Loucy (cell line): ENCODE measurements around the gene HAP1.

Experiments used
- H2AFZ ChIP-seq: fragments of 200-600 bp; sonication (generic); 2 replicates; pipeline ENCODE4 v1.6.0; 2016; ENCODE audit warnings: antibody characterized with exemption, mild to moderate bottlenecking, low read length, moderate library complexity
- H3F3A ChIP-seq: fragments of 200-600 bp; 2 replicates; pipeline ENCODE4 v1.6.0; 2016; ENCODE audit warnings: antibody characterized with exemption, low read depth, mild to moderate bottlenecking
- H3K27me3 ChIP-seq: fragments of 200-600 bp; sonication (generic); 2 replicates; pipeline ENCODE4 v1.6.1; 2014; ENCODE audit warnings: low read length, mild to moderate bottlenecking; ENCODE audit not compliant: insufficient read depth, poor library complexity, severe bottlenecking
- H3K36me3 ChIP-seq: fragments of 200-600 bp; sonication (generic); 2 replicates; pipeline ENCODE4 v1.6.1; 2016; ENCODE audit warnings: low read length; ENCODE audit not compliant: insufficient read depth
- H3K4me1 ChIP-seq: fragments of 200-600 bp; sonication (generic); 2 replicates; pipeline ENCODE4 v1.5.1; 2014; ENCODE audit warnings: low read length, mild to moderate bottlenecking; ENCODE audit not compliant: insufficient read depth, poor library complexity, severe bottlenecking
- H3K4me2 ChIP-seq: fragments of 200-600 bp; sonication (generic); 2 replicates; pipeline ENCODE4 v1.6.0; 2014; ENCODE audit warnings: antibody characterized with exemption, low read length, low read depth, mild to moderate bottlenecking; ENCODE audit not compliant: poor library complexity, severe bottlenecking
- H3K4me3 ChIP-seq: fragments of 200-600 bp; sonication (generic); 2 replicates; pipeline ENCODE4 v1.5.1; 2014; ENCODE audit warnings: low read length, mild to moderate bottlenecking, mixed read lengths; ENCODE audit not compliant: poor library complexity, severe bottlenecking
- H3K79me2 ChIP-seq: fragments of 200-600 bp; sonication (generic); 2 replicates; pipeline ENCODE4 v1.6.1; 2014; ENCODE audit warnings: low read length; ENCODE audit not compliant: insufficient read depth
- H3K9ac ChIP-seq: fragments of 200-600 bp; sonication (generic); 2 replicates; pipeline ENCODE4 v1.6.0; 2014; ENCODE audit warnings: mild to moderate bottlenecking, low read depth, low read length, moderate library complexity; ENCODE audit not compliant: poor library complexity, severe bottlenecking
- H3K9me2 ChIP-seq: fragments of 200-600 bp; sonication (generic); replicated peaks from 2 replicates; pipeline ENCODE4 v1.6.1; 2016; ENCODE audit warnings: low read depth, low read length, mixed read lengths
- H3K9me3 ChIP-seq: fragments of 200-600 bp; sonication (generic); 2 replicates; pipeline ENCODE4 v1.6.1; 2014; ENCODE audit warnings: mild to moderate bottlenecking, antibody characterized with exemption, low read length, low read depth; ENCODE audit not compliant: insufficient read depth
- H4K20me1 ChIP-seq: fragments of 200-600 bp; sonication (generic); 2 replicates; pipeline ENCODE4 v1.6.0; 2014; ENCODE audit warnings: antibody characterized with exemption, low read length, mild to moderate bottlenecking; ENCODE audit not compliant: insufficient read depth, poor library complexity, severe bottlenecking
- CTCF ChIP-seq: fragments of 200-600 bp; sonication (generic); conservative IDR thresholded peaks from 2 replicates; pipeline ENCODE4 v1.5.1; 2014; ENCODE audit warnings: mild to moderate bottlenecking, antibody characterized with exemption, low read length
- EZH2phosphoT487 ChIP-seq: fragments of 200-600 bp; IDR thresholded peaks from 2 replicates; pipeline ENCODE4 v1.6.1; 2018; ENCODE audit warnings: antibody characterized with exemption, mild to moderate bottlenecking, moderate library complexity, borderline replicate concordance

The HAP1 gene

DNA sequence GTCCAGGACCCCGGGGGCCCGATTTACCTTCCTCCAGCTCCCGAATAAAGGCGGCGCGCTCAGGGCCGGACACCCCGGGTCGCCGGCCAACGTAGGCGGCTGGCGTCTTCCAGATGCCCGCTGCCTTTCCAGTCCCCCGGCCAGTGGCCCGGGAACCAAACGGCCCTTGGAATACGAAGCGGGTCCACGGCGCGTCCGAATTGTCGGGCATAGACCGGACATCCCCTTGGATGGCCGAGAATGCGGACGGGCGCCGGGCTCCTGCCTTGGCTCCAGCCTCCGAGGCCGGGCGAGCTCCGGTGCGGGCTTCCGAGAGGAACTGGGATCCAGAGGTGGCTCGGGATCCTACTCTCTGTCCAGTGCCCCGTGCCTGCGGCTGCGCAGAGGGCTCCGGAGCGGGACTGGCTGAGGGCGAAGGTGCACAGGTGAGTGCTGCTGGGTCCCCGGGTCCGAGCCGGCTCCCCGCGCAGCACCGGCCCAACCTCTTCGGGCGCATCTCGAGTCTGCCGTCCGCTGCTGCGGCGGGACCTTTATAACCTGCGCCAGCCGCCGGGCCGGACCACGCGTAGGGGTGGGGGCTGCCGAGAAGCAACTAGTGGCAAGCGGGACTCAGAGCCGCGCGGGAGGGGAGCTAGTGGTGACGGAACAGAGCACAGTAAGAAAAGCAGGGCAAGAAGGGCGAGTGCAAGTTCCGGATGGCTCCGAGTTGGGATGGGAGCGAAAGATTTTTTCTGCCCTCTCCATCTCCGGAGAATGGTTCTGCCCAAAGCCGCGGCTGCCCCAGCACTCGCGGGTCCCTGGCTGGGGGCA is at the start of gene HAP1:
Gene HAP1, minus strand, starts transcription at position 505 of the 810 bp plus-strand sequence. Its CDS starts 9 bp downstream, at position 496.
- no peaks in the 10 kb centered on the region for H3K27me3 ChIP-seq
- no peaks in the 10 kb centered on the region for H3K9me3 ChIP-seq
- no peak within 1 kb of the TSS for H3K9ac ChIP-seq
- no peaks in the 10 kb centered on the region for H3K9me2 ChIP-seq
- H4K20me1 ChIP-seq: no peaks in the 10 kb centered on the region
- H3K79me2 ChIP-seq: no peaks in the 10 kb centered on the region
- no peak for TF ChIP-seq CTCF
- TF ChIP-seq EZH2phosphoT487: no peak
- no peak within 1 kb of the TSS for H3K4me2 ChIP-seq
- no peaks in the 10 kb centered on the region for H3F3A ChIP-seq
- H3K36me3 ChIP-seq: no peaks in the 10 kb centered on the region
- peaks cover 8% of the 10 kb centered on the region for H3K4me1 ChIP-seq
- no peak within 1 kb of the TSS for H3K4me3 ChIP-seq
- H2AFZ ChIP-seq: no peak within 1 kb of the TSS

GRCh38 chr17:41782142-41782541 is 47.7 kb upstream of the HAP1 start:
- peaks cover 73% of the 10 kb centered on the region for H3K79me2 ChIP-seq
- H3K4me3 ChIP-seq: peak overlapping the region; percentile 23
- H3F3A ChIP-seq: no peaks in the 10 kb centered on the region
- no peak overlapping the region for H2AFZ ChIP-seq
- H3K9me2 ChIP-seq: no peaks in the 10 kb centered on the region
- H4K20me1 ChIP-seq: peaks cover 52% of the 10 kb centered on the region
- H3K4me1 ChIP-seq: peaks cover 40% of the 10 kb centered on the region
- H3K4me2 ChIP-seq: peak overlapping the region; percentile 94
- H3K27me3 ChIP-seq: no peaks in the 10 kb centered on the region
- H3K9ac ChIP-seq: no peak overlapping the region
- TF ChIP-seq CTCF: no peak
- TF ChIP-seq EZH2phosphoT487: no peak
- H3K9me3 ChIP-seq: no peaks in the 10 kb centered on the region
- peaks cover 6% of the 10 kb centered on the region; the same call in 1 of the 2 replicates for H3K36me3 ChIP-seq

GRCh38 chr17:41781404-41782110 is 47.1 kb upstream of the HAP1 start:
- no peaks in the 10 kb centered on the region for H3K9me3 ChIP-seq
- peaks cover 76% of the 10 kb centered on the region for H3K79me2 ChIP-seq
- H3K36me3 ChIP-seq: peaks cover 8% of the 10 kb centered on the region; the same call in 1 of the 2 replicates
- H3K4me2 ChIP-seq: peak overlapping the region; percentile 94
- no peaks in the 10 kb centered on the region for H3F3A ChIP-seq
- peaks cover 38% of the 10 kb centered on the region for H3K4me1 ChIP-seq
- no peak overlapping the region for H3K9ac ChIP-seq
- no peaks in the 10 kb centered on the region for H3K9me2 ChIP-seq
- H3K27me3 ChIP-seq: no peaks in the 10 kb centered on the region
- no peak overlapping the region for H2AFZ ChIP-seq
- H3K4me3 ChIP-seq: peak overlapping the region; percentile 23
- TF ChIP-seq CTCF: no peak
- TF ChIP-seq EZH2phosphoT487: no peak
- H4K20me1 ChIP-seq: peaks cover 52% of the 10 kb centered on the region
